ENCODE measurements around the gene GFI1B.
"Not testable (repeated sequence)": the region's sequence is repeated elsewhere in the genome, so short reads cannot be mapped to it uniquely, and the experiment has no call there.

The GFI1B gene

GRCh38 chr9:132969783-132970182 is 8.7 kb upstream of the GFI1B start:
- no peak for DNase-seq

- DNase-seq = no peak
Observed at GRCh38 chr9:132970324-132971062, 8.0 kb upstream of the GFI1B start.

DNA sequence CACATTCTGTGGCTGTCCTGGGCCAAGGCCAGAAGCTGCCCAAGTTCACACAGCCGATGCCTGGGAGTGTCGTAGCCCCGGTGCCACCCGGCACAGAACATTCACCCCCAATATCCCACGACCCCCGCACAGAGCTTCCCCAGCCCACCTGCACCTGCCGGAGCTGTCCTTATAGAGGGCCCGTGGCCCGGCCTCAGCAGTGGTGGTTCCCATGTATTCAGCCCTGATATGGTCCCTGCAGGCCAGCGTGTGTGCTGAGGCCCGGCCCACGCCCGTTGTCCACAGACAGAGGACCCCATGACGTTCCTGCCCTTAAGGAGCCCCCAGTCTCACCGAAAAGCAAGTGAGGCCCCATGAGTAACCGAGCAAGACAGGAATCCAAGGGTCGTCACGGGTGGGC is 5.3 kb upstream of the GFI1B start:
- no peak for DNase-seq

- peak; percentile 23 for DNase-seq
Observed at GRCh38 chr9:132973713-132974112, 4.8 kb upstream of the GFI1B start.

- no peak for DNase-seq
Observed at GRCh38 chr9:132975961-132976360, 2.5 kb upstream of the GFI1B start.

DNA sequence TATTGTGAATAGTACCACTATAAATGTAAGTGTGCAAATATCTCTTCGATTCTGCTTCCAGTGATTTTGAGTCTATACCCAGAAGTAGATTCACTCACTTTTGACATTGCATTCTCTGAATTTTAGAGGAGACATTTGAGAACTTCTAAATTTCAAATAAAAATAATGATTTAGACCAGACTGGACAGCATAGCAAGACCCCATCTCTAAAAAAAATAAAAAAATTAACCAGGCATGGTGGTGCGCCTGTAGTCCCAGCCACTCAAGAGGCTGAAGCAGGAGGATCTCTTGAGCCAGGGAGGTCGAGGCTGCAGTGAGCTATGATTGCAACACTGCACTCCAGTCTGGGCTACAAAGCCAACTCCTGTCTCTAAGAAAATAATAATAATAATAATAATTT is 1.9 kb upstream of the GFI1B start:
- DNase-seq = no peak

- DNase-seq = no peak
Observed at GRCh38 chr9:132978112-132978450, 413 bp upstream of the GFI1B start.

DNA sequence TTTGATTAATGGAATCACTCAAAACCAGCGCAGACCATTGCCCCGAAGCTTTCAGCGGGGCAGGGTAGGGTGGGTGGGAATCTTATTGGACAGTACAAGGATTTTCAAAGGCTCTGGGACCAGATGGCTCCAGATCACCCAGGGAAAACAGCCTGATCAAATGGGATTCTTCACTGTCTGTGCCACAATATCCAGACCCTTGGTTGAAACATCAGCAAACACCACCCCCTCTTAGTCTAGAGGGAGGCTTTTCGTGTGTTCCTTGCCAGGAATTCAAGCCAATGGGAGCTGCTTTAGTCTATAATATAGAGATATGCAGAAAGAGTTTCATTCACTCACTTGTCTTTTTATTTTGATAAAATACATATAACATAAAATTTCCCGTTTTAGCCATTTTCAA is 1.7 kb downstream of the GFI1B start:
- no peak for DNase-seq

GRCh38 chr9:132982458-132982857 is 4.0 kb downstream of the GFI1B start:
- no peak for DNase-seq

DNA sequence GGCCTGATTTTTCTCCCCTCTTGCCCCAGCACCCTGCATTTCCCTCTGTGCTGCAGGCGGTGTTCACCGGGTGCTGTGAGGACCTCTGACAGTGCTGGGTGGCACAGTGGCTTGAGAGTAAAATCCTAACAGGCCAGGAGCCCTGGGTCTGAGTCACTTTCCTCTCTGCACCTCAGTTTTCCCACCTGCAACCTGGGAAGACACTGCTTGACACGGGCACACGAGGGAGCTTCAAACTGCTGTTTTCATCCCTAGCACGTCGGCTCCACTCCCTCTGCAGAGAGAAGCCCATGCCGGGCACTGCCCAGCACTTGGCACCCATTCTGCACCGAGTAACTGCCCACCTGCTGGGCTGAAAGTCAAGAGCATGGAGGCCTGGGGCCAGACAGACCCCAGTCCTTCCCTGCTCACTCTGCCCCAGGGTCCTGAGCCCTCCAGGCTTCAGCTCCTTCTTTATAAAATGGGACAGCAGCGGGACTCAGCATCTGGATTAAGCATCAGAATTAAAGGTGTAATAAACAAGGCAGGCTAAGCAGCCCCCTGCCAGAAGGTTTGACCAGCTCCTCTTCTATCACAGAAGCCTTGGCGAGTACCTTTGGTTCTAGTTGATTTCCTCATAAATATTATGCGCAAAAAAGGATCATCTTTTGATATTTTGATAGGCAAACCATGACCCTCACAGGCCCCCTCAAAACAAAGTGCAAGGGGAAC is 5.2 kb downstream of the GFI1B start:
- DNase-seq = no peak

- no peak for DNase-seq
Observed at GRCh38 chr9:132984202-132985070, 5.9 kb downstream of the GFI1B start.

- DNase-seq = no peak
Observed at GRCh38 chr9:132985071-132985350, 6.5 kb downstream of the GFI1B start.

GRCh38 chr9:132985489-132985888 is 7.0 kb downstream of the GFI1B start:
- no peak for DNase-seq

- DNase-seq = no peak
Observed at GRCh38 chr9:132986114-132986513, 7.6 kb downstream of the GFI1B start.

DNA sequence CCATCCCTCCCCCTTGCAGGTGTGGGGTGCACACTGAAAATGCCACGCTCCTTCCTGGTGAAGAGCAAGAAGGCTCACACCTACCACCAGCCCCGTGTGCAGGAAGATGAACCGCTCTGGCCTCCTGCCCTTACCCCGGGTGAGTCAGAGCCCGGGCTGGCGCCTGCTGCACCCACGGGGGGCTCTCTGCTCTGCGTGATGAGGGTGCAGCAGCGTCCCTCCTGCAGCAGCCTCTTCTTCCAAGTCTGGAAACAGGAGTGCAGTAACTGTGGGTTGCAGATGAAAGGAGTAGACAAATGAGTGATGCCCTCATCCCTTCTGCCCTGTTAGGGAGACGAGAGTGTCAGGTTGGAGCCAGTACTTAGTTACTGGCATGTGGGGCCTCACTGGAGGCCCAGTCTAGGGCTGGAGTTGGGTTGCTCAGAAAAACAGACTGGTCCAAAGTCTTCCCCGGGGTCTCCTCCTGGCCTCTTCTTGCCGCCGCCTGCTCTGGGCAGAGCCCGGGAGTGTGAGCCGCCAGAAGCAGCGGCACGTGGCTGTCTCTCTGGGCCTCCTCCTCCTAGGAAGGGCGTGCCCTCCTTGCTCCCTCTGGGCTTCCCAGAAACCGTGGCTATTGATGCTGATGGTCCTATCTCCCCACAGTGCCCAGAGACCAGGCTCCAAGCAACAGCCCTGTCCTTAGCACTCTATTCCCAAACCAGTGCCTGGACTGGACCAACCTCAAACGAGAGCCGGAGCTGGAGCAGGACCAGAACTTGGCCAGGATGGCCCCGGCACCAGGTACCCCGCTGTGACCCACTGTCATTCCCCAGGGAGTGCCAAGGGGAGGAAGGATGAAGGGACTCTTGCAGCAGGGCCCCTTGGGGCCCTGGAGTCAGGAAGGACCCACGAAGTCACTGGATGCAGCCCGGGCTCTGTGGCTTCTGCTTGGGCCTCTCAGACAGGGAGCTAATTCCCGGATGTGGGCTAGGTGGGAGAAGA is 8.4 kb downstream of the GFI1B start:
- no peak for DNase-seq

GRCh38 chr9:132988244-132989013 is 9.9 kb downstream of the GFI1B start:
- no peak for DNase-seq

GRCh38 chr9:132989014-132989310 is 10.5 kb downstream of the GFI1B start:
- no peak for DNase-seq

DNA sequence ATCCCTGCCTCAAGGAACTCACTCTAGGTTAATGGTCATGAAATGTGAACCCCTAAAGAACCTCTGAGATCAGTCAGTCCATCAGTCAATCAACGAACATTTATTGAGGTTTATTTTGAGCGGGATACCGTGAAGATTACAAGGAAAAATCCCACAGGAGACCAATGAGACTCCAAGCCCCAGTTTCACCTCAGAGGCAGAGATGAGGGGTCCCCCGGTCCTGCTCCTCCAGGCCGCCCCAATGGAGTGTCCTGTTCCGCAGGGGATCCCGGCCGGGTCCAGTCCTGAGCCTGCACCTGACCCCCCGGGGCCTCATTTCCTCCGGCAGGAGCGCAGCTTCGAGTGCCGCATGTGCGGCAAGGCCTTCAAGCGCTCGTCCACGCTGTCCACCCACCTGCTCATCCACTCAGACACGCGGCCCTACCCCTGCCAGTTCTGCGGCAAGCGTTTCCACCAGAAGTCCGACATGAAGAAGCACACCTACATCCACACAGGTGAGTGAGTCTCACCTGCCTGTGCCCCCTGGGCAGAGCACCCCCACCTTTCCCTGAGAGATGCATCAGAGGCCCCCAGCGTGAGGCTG is 11.0 kb downstream of the GFI1B start:
- DNase-seq = no peak

DNA sequence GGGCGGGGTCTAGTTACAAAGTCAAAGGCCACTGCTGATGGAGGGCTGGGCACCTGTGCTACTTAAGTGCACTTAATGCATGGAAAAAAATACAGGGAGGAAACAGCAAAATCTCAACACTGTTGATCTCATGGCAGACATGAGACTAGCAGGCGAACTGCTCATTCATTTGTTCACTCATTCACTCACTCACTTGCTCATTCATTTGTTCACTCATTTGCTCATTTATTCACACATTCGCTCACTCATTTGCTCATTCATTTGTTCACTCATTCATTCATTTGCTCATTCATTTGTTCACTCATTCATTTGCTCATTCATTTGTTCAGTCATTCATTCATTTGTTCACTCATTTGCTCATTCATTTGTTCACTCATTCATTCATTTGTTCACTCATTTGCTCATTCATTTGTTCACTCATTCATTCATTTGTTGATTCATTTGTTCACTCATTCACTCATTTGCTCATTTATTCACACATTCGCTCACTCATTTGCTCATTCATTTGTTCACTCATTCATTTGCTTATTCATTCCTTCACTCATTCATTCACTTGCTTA is 11.6 kb downstream of the GFI1B start:
- not testable (repeated sequence) for DNase-seq

DNA sequence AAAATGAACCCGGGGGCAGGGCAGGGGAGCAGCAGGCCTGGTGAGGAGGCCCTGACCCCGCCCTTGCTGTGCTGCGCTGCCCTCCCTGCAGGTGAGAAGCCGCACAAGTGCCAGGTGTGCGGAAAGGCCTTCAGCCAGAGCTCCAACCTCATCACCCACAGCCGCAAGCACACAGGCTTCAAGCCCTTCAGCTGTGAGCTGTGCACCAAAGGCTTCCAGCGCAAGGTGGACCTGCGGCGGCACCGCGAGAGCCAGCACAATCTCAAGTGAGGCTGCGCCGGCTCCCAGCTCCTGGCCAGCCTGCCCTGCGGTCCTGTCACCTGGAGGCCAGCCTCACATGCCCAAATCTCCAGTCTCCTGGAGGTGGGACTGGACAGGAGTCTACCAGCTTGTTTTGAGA is 12.3 kb downstream of the GFI1B start:
- no peak for DNase-seq
